Osteocyte (in vitro differentiated cells): ENCODE results near the gene HTT. TPM values are rescaled to one million over a fixed set of nuclear protein-coding genes. Genes with fewer than 3 reads are reported as not detected.

Experiments used
- DNase-seq: peaks from one replicate; pipeline ENCODE4 v3.0.0; 2021; ENCODE audit warnings: mixed read lengths; ENCODE audit not compliant: unreplicated experiment; ENCODE audit errors: extremely low spot score
- H3K27ac Mint-ChIP-seq: one replicate; pipeline ENCODE4 v1.8.0; 2021; ENCODE audit warnings: mild to moderate bottlenecking, mixed read lengths; ENCODE audit not compliant: unreplicated experiment
- H3K27me3 Mint-ChIP-seq: one replicate; pipeline ENCODE4 v1.8.0; 2021; ENCODE audit warnings: mixed read lengths; ENCODE audit not compliant: unreplicated experiment
- H3K36me3 Mint-ChIP-seq: one replicate; pipeline ENCODE4 v1.8.0; 2021; ENCODE audit warnings: mixed read lengths; ENCODE audit not compliant: unreplicated experiment
- H3K4me1 Mint-ChIP-seq: one replicate; pipeline ENCODE4 v1.8.0; 2021; ENCODE audit warnings: mixed read lengths; ENCODE audit not compliant: unreplicated experiment
- H3K4me3 Mint-ChIP-seq: one replicate; pipeline ENCODE4 v1.8.0; 2021; ENCODE audit warnings: mild to moderate bottlenecking, moderate library complexity, mixed read lengths; ENCODE audit not compliant: unreplicated experiment
- H3K9me3 Mint-ChIP-seq: one replicate; pipeline ENCODE4 v1.8.0; 2021; ENCODE audit warnings: mixed read lengths; ENCODE audit not compliant: unreplicated experiment
- CTCF ChIP-seq: fragments of 200-600 bp; sonication (generic); IDR thresholded peaks from 2 replicates; pipeline ENCODE4 v1.5.0; 2021; ENCODE audit warnings: antibody characterized with exemption, mild to moderate bottlenecking, moderate library complexity
- total RNA-seq: library from RNA; stranded (reverse); gene quantifications from 2 replicates; pipeline ENCODE4 v1.2.1, GENCODE V29; 2021

Gene HTT
- total RNA-seq, 1 donor from 2014 or later: 51.3 TPM

DNA sequence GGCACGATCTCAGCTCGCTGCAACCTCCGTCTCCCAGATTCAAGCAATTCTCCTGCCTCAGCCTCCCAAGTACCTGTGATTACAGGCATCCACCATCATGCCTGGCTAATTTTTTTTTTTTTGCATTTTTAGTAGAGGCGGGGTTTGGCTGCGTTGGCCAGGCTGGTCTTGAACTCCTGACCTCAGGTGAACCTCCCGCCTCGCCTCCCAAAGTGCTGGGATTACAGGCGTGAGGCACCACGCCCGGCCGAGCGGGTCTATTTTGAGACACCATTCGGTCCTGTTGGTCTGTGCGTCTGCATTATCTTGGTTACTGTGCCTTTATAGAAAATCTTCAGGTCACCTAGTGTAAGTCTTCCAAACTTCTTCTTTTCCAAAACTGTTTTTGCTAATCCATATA lies 196.7 kb downstream of the HTT start:
- H3K9me3 Mint-ChIP-seq: peaks cover 4% of the 10 kb centered on the region
- no peak for DNase-seq
- no peak overlapping the region for H3K4me3 Mint-ChIP-seq
- TF ChIP-seq CTCF: no peak
- H3K4me1 Mint-ChIP-seq: peaks cover 3% of the 10 kb centered on the region
- H3K27me3 Mint-ChIP-seq: peaks cover 25% of the 10 kb centered on the region
- H3K36me3 Mint-ChIP-seq: peaks cover 1% of the 10 kb centered on the region
- H3K27ac Mint-ChIP-seq: no peak overlapping the region

GRCh38 chr4:3276986-3277385 lies 202.5 kb downstream of the HTT start:
- H3K27ac Mint-ChIP-seq: no peak overlapping the region
- H3K4me1 Mint-ChIP-seq: no peaks in the 10 kb centered on the region
- no peak overlapping the region for H3K4me3 Mint-ChIP-seq
- peaks cover 14% of the 10 kb centered on the region for H3K9me3 Mint-ChIP-seq
- DNase-seq: peak; percentile 63
- no peak for TF ChIP-seq CTCF
- H3K27me3 Mint-ChIP-seq: peaks cover 45% of the 10 kb centered on the region
- H3K36me3 Mint-ChIP-seq: peaks cover 1% of the 10 kb centered on the region

DNA sequence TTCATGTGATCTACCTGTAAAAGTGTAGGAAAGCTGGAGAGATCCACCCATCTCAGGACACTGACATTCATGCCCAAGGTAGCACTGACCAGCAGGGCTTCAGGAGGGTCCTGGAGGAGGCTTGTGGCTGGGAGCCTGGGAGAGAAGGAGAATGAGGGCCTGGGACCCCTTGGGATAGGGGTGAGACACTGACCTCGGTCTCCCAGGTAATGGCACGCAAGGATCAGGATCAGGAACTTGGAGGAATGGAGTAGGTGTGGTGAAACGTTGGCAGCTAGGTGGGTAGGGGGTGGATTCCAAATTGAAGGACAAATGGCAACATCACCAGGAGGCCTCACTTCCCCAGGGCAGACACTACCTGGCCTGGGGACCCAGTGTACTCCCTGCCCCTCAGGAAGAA lies 206.0 kb downstream of the HTT start:
- TF ChIP-seq CTCF: no peak
- DNase-seq: peak; percentile 49
- H3K9me3 Mint-ChIP-seq: peaks cover 10% of the 10 kb centered on the region
- H3K4me1 Mint-ChIP-seq: no peaks in the 10 kb centered on the region
- no peak overlapping the region for H3K27ac Mint-ChIP-seq
- no peak overlapping the region for H3K4me3 Mint-ChIP-seq
- peaks cover 34% of the 10 kb centered on the region for H3K27me3 Mint-ChIP-seq
- no peaks in the 10 kb centered on the region for H3K36me3 Mint-ChIP-seq

DNA sequence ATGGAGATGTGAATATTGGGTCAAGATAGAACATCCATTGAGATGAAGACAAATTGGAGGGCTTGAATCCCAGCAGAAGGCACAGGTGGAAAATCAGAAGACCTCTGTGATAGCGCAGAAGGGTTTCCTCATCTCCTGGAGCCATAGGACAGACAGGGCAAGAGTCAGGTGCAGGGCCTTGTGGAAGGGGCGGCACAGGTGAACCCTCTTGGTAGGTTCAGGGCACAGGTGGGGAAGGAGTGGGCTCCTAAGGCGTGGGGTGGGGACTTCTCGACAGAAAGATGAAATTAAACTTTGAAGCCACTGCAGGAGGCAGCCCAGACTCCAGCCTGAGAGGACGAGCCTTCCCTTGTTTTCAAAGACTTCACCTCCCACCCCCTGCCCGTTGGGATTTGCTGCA lies 209.0 kb downstream of the HTT start:
- no peaks in the 10 kb centered on the region for H3K36me3 Mint-ChIP-seq
- no peak overlapping the region for H3K27ac Mint-ChIP-seq
- peaks cover 7% of the 10 kb centered on the region for H3K9me3 Mint-ChIP-seq
- DNase-seq: no peak
- TF ChIP-seq CTCF: no peak
- peaks cover 16% of the 10 kb centered on the region for H3K27me3 Mint-ChIP-seq
- H3K4me1 Mint-ChIP-seq: no peaks in the 10 kb centered on the region
- H3K4me3 Mint-ChIP-seq: no peak overlapping the region

DNA sequence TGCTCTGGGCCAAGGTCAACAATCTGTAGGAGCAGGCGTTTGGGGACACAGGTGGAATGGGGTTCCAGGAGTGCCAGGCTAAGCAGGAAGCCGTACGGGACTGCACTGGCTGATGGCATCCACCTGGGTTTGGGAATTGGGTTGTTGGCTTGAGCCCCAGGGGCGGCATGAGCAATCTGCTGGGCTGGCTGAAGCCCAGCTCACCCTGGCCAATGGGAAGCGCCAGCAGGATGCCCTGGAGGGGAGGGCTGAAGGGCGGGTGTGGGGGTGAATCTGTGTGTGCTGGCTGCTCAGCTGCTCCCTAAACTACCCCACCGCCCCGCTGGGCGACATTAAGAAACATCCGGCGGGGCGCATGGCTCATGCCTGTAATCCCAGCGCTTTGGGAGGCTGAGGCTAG lies 209.4 kb downstream of the HTT start:
- H3K4me3 Mint-ChIP-seq: no peak overlapping the region
- no peak overlapping the region for H3K27ac Mint-ChIP-seq
- H3K9me3 Mint-ChIP-seq: peaks cover 7% of the 10 kb centered on the region
- no peak for TF ChIP-seq CTCF
- no peaks in the 10 kb centered on the region for H3K4me1 Mint-ChIP-seq
- peak; percentile 66 for DNase-seq
- peaks cover 14% of the 10 kb centered on the region for H3K27me3 Mint-ChIP-seq
- no peaks in the 10 kb centered on the region for H3K36me3 Mint-ChIP-seq
